ENCODE data around the gene PHYHD1. TPM values are rescaled to one million over a fixed set of nuclear protein-coding genes. Genes with fewer than 3 reads are reported as not detected.

The PHYHD1 gene
- total RNA-seq (2022; extraction: Qiagen RNA extraction; ENCODE audit: low read depth) = not detected in 5 replicates

GRCh38 chr9:128920381-128921058, at the start of gene PHYHD1:
TSS of gene PHYHD1 (plus strand) at chr9:128920982. CDS start at chr9:128922324, 1,342 bp downstream.

GRCh38 chr9:128881884-128882676, 38.7 kb upstream of the PHYHD1 start, which contains the start of the genes KYAT1 and LRRC8A:
TSS of gene KYAT1 (minus strand) at chr9:128881950. CDS start at chr9:128845405, 36,545 bp downstream.
TSS of gene LRRC8A (plus strand) at chr9:128882133. CDS start at chr9:128907165, 25,032 bp downstream.

GRCh38 chr9:128947527-128948301, 26.9 kb downstream of the PHYHD1 start, which contains the start of the genes DOLK and NUP188:
TSS of gene DOLK (minus strand) at chr9:128947603. CDS start at chr9:128947303, 300 bp downstream.
TSS of gene NUP188 (plus strand) at chr9:128947699. CDS start at chr9:128947720, 21 bp downstream.

Other genes with a start within 250 kb of the PHYHD1 start
- 401 to 564 TPM (median 434 TPM) in 5 replicates for gene SET, start 231.8 kb upstream of the PHYHD1 start, total RNA-seq (2022; extraction: Qiagen RNA extraction; ENCODE audit: low read depth)
- gene PKN3, start 218.5 kb upstream of the PHYHD1 start, total RNA-seq (2022; extraction: Qiagen RNA extraction; ENCODE audit: low read depth) = 11.0 to 16.7 TPM (median 14.9 TPM) in 5 replicates
- gene ZDHHC12, start 196.9 kb upstream of the PHYHD1 start, total RNA-seq (2022; extraction: Qiagen RNA extraction; ENCODE audit: low read depth) = 55.5 to 94.9 TPM (median 86.5 TPM) in 5 replicates
- 12.0 to 16.3 TPM (median 15.4 TPM) in 5 replicates for gene ZER1, start 149.1 kb upstream of the PHYHD1 start, total RNA-seq (2022; extraction: Qiagen RNA extraction; ENCODE audit: low read depth)
- 18.0 to 21.8 TPM (median 20.2 TPM) in 5 replicates for gene TBC1D13, start 133.7 kb upstream of the PHYHD1 start, total RNA-seq (2022; extraction: Qiagen RNA extraction; ENCODE audit: low read depth)
- 14.5 to 32.2 TPM (median 27.6 TPM) in 5 replicates for gene ENDOG, start 102.5 kb upstream of the PHYHD1 start, total RNA-seq (2022; extraction: Qiagen RNA extraction; ENCODE audit: low read depth)
- gene SPOUT1, start 91.2 kb upstream of the PHYHD1 start, total RNA-seq (2022; extraction: Qiagen RNA extraction; ENCODE audit: low read depth) = 23.5 to 47.1 TPM (median 42.2 TPM) in 5 replicates
- gene KYAT1, start 39.0 kb upstream of the PHYHD1 start, total RNA-seq (2022; extraction: Qiagen RNA extraction; ENCODE audit: low read depth) = 6.8 to 8.8 TPM (median 8.2 TPM) in 5 replicates
- gene LRRC8A, start 38.8 kb upstream of the PHYHD1 start, total RNA-seq (2022; extraction: Qiagen RNA extraction; ENCODE audit: low read depth) = 34.3 to 48.3 TPM (median 44.8 TPM) in 5 replicates
- gene DOLK, start 26.6 kb downstream of the PHYHD1 start, total RNA-seq (2022; extraction: Qiagen RNA extraction; ENCODE audit: low read depth) = 27.4 to 35.9 TPM (median 35.3 TPM) in 5 replicates
- 36.0 to 42.3 TPM (median 38.6 TPM) in 5 replicates for gene NUP188, start 26.7 kb downstream of the PHYHD1 start, total RNA-seq (2022; extraction: Qiagen RNA extraction; ENCODE audit: low read depth)
- gene SH3GLB2, start 107.3 kb downstream of the PHYHD1 start, total RNA-seq (2022; extraction: Qiagen RNA extraction; ENCODE audit: low read depth) = 32.5 to 52.2 TPM (median 45.4 TPM) in 5 replicates
- gene MIGA2, start 115.6 kb downstream of the PHYHD1 start, total RNA-seq (2022; extraction: Qiagen RNA extraction; ENCODE audit: low read depth) = 9.0 to 14.1 TPM (median 11.8 TPM) in 5 replicates
- gene DOLPP1, start 160.1 kb downstream of the PHYHD1 start, total RNA-seq (2022; extraction: Qiagen RNA extraction; ENCODE audit: low read depth) = 17.7 to 19.0 TPM (median 18.9 TPM) in 5 replicates
- 25.1 to 32.4 TPM (median 30.0 TPM) in 5 replicates for gene CRAT, start 189.8 kb downstream of the PHYHD1 start, total RNA-seq (2022; extraction: Qiagen RNA extraction; ENCODE audit: low read depth)
- gene PTPA, start 190.4 kb downstream of the PHYHD1 start, total RNA-seq (2022; extraction: Qiagen RNA extraction; ENCODE audit: low read depth) = 117 to 135 TPM (median 128 TPM) in 5 replicates